Activated CD8-positive, alpha-beta memory T cell treated with anti-CD3 and anti-CD28 coated beads for 48 hours (primary cell): ENCODE measurements around the gene PRSS33.

Experiments
- DNase-seq, 3 experiments: peaks; one replicate each; pipeline ENCODE4 v3.0.0-alpha.2; 2020; ENCODE audit warnings: low read depth in 2 of 3, low spot score in 2 of 3

PRSS33 gene

DNA sequence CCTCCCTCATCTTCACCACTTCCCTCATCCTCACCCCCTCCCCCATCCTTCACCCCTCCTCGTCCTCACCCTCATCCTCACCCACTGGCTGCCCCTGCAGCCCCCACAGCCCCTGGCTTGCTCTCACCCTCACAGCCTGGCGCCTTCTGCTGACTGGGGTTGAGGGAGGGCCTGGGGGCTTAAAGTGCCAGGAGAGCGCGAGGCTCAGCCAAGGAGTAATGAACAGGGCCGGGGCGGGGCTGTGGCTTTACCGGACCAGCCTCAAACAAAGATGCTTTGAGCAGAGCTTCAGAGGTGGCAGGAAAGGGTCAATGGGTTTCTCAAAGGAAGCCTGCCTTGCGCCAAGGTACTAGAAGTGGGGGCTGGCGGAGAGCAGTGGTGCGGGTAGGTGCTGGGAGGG, at the start of gene PRSS33:
Gene PRSS33, minus strand, starts transcription at position 155 of the 400 bp plus-strand sequence. CDS start 1,013 bp downstream, outside the sequence.
- no peak for DNase-seq

- no peak for DNase-seq
Measured at GRCh38 chr16:2836646-2837508, 49.5 kb upstream of the PRSS33 start.

GRCh38 chr16:2835638-2836493, 48.5 kb upstream of the PRSS33 start:
- no peak for DNase-seq

DNA sequence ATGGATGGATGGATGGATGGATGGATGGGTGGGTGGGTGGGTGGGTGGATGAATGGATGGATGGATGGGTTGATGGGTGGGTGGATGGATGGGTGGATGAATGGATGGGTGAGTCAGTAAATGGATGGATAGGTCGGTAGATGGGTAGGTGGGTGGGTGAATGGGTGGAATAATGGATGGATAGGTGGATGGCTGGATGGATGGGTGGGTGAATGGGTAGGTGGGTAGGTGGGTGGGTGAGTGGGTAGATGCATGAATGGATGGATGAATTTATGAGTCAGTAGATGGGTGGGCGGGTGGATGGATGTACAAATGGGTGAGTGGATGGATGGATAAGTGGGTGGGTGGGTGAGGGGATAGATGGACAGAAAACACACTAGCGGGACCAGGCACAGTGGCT, 47.6 kb upstream of the PRSS33 start:
- no peak for DNase-seq

DNA sequence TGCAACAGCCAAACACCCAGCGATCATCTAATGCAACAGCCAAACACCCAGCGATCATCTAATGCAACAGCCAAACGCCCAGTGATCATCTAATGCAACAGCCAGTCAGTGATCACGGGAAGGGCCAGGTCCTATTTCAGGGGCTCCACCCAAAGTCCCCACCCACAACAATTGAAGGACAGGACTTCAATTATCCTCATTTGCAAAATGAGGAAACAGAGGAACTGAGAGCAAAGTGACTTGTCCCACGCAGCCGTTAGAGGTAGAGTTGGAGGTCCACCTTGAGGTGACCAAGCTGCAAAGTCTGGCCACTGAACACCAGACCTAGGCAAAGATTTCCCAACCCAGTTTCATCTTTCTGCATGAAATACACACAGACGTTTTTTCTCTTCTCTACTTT, 46.4 kb upstream of the PRSS33 start:
- DNase-seq, result no peak

DNA sequence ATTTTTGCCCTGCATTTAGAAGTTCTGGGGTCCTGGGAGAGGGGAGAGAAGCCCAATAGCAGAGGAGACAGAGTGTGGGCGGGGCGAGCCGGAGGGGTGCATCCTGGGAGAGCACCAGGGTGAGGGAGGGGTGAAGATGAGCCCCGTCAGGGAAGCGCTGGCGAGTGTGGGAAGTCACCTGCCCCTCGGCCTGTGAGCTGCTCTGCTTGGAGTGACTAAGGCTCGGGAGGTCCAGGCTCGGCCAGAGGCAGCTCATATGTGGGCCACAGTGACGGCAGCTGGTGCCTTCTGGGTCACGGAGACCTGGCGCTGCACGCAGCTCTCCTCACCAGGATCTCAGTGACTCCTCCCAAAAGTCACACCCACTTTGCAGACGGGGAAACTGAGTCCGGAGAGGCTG, 43.8 kb upstream of the PRSS33 start:
- no peak for DNase-seq

DNA sequence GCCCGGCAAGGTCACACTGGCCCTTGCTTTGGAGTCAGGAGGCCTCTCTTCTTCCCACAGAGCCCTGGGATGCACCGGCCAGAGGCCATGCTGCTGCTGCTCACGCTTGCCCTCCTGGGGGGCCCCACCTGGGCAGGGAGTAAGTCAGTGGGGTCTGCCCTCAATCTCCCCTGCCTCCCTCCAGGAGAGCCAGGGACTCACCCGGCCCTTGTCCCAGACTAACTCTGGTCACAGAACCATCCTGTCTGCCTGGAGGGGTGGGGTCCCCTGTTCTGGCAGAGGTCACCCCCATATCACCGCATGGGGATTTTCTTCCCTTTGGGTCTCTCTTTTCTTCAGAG, 43.0 kb upstream of the PRSS33 start:
- DNase-seq, result no peak

DNA sequence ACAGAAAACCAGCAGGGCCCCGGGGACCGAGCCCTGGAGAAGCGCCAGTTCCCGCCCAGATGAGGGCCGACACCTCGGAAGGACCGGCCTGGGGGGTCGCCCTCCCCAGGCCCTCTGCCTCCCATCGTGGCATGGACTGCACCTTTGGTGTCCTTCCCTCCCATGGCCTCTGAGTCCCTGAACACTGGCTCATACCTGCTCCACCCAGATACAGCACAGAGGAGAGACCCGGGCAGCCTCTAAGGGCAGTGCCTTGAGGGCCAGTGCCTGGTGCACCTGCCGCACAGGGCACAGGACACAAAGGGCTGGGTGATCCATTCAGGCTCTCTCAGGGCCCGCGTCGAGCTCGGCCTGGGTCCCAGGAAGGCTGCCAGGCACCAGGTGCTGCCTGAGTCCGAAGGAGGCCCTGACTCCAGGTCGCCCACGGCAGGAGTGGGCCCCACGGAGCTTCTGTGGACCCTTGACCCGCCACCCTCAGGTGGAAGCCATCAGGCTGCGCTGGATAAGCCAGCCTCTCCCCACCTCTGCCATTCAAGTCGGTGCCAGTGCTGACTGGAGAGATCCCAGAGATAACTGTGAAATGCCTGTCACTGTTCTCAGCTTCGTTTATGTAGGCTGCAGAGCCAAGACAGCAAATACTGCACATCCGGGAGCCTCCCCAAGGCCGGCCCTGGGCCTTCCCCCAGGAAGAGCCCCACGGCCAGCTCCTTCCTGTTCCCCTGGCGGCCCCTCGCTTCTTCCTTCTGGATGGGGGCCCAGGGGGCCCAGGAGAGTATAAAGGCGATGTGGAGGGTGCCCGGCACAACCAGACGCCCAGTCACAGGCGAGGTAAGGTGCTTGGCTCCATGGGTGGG, 42.4 kb upstream of the PRSS33 start, which contains the start of gene ZG16B:
Gene ZG16B, plus strand, starts transcription at position 803 of the 854 bp plus-strand sequence. CDS start 139 bp downstream, outside the sequence.
- DNase-seq, result no peak

DNA sequence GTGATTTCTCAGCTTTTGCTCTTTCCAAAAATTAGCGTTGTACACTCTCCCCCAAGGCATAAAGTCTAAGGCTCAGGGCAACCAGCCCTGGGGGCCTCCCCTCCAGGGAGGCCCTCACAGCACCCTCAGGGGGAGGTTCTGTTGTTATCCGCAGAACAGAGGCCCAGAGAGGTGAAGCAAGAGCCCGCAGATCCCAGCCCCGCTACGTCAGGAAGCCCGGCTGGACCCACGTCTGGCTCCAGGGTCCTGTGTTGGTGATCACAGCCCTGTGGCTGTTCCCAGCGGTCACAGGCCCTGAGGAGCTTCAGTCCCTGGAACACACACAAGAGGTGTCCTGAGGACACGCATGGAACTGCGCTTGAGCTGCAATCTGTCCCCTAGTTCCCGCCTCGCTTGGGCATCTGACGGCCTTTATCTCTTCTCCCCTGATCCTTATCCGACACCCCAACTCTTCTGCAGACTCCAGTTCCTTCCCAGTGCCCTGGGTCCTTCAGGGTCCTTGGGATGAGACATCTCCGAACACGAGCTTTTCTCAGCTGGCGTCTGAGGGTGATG, 41.6 kb upstream of the PRSS33 start:
- no peak for DNase-seq

GRCh38 chr16:2828521-2828840, 41.1 kb upstream of the PRSS33 start:
- DNase-seq, result no peak

DNA sequence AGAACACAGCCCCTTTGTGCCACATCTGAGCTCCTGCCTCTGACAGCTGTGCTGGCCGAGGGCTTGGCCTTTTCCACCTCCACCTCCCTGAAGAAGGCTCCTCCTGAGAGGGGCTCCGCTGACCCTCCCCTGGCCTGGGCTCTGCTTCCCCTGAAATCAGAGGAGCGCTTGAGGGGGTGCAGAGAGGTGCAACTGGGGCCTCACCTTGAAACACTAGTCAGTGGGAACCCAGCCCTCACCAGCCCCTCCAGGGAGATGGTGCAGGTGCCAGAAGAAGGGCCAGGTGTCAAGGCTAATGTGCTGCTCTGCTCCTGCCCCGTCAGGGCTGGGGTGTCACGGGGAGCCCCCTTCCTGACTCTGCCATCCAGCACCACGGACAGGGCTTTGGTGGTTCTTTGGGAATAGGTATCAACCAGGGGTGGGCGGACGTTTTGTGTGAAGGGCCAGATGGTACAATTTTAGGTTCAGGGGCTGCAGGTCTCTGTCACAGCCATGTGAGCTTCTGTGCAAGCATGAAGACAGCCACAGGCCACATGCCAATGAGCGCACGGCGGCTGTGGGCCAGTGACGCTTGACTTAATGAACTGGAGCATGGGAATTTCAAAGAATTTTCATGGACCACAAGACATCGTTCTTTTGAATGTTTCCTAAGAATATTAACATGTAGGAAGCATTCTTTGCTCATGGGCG, 40.6 kb upstream of the PRSS33 start:
- DNase-seq, result no peak

DNA sequence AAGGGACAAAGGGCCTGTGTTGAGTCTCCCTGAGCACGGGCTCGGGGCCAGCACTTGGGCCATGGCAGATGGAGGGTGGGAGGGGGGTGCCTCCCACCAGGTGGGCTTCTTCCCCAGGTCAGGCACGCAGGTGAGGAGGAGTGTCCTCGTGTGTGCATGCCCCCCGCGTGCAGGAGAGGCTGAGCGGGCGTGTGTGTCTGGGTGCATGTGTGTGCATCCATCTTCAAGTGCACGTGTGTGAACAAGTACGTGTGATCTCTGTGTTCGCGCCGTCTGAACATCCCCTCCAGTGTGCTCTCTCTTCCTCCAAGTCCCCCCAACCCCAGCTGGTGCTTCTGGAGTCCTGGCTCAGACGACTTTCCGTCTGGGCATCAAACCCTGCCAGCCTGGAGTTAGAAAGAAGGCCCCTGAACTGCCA, 40.0 kb upstream of the PRSS33 start:
- DNase-seq, result no peak

- no peak for DNase-seq
Measured at GRCh38 chr16:2826591-2827373, 39.4 kb upstream of the PRSS33 start.

DNA sequence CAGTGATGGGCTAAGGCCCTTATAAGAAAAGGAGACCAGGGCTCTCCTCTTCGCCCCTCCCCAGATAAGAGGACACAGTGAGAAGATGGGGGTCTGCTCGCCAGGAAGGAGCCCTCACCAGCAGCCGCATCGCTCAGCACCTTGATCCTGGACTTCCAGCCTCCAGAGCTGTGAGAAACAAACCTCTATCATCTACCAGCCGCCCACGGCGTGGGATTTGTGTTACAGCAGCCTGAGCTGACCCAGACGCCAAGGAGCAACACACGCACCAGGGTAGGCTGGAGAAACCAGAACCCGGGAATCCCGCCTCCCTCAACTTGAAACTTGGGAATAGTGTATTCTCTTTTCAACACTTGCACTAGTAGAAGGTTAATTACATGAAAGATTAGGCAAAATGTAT, 38.5 kb upstream of the PRSS33 start:
- DNase-seq, result no peak

GRCh38 chr16:2825049-2825742, 37.8 kb upstream of the PRSS33 start:
- no peak for DNase-seq

GRCh38 chr16:2824626-2825025, 37.3 kb upstream of the PRSS33 start:
- no peak for DNase-seq

DNA sequence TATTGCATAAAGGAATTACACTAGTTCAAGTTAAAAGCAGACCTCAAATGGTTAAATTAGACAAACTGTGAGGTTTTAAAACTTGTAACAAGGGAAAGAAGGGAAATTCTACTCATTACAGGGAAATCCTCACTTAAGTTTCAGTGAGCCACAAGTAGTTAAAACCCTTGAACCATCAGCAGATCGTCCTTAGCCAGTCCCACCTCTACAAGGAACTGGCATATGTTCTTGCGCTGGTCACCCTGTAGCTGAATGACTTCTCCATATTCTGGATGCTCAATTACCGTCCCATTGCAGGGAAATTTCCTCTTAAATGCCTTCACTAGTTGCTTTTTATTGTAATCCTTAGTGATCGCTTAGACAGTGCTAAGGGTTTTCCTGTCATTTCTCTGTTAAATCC, 35.1 kb upstream of the PRSS33 start:
- no peak for DNase-seq

GRCh38 chr16:2822158-2822495, 34.8 kb upstream of the PRSS33 start:
- no peak for DNase-seq

GRCh38 chr16:2821487-2822157, 34.3 kb upstream of the PRSS33 start:
- no peak for DNase-seq
